ENCODE data around the gene FBXL19.
"Not testable (repeated sequence)": the region's sequence is repeated elsewhere in the genome, so short reads cannot be mapped to it uniquely, and the experiment has no call there.

The FBXL19 gene

GRCh38 chr16:30923554-30924075, at the start of gene FBXL19:
FBXL19 (plus strand) TSS chr16:30923572; CDS start chr16:30925755, 2,183 bp downstream.
- DNase-seq (ENCODE audit: low read depth), result no peak

- DNase-seq (ENCODE audit: low read depth), result no peak
These were observed 49.0 kb upstream of the FBXL19 start for GRCh38 chr16:30874244-30874820.

GRCh38 chr16:30874821-30875717, 48.3 kb upstream of the FBXL19 start:
- DNase-seq (ENCODE audit: low read depth), result peak; percentile 80

GRCh38 chr16:30875871-30876801, 47.2 kb upstream of the FBXL19 start:
- DNase-seq (ENCODE audit: low read depth), result no peak

- no peak for DNase-seq (ENCODE audit: low read depth)
These were observed 46.5 kb upstream of the FBXL19 start for GRCh38 chr16:30876867-30877266.

- no peak for DNase-seq (ENCODE audit: low read depth)
These were observed 40.7 kb upstream of the FBXL19 start for GRCh38 chr16:30882429-30883310.

- no peak for DNase-seq (ENCODE audit: low read depth)
These were observed 38.6 kb upstream of the FBXL19 start for GRCh38 chr16:30884760-30885159.

- no peak for DNase-seq (ENCODE audit: low read depth)
These were observed 38.2 kb upstream of the FBXL19 start for GRCh38 chr16:30885196-30885595.

GRCh38 chr16:30886145-30886544, 37.2 kb upstream of the FBXL19 start:
- no peak for DNase-seq (ENCODE audit: low read depth)

- DNase-seq (ENCODE audit: low read depth), result no peak
These were observed 35.4 kb upstream of the FBXL19 start for GRCh38 chr16:30887927-30888326.

- no peak for DNase-seq (ENCODE audit: low read depth)
These were observed 34.4 kb upstream of the FBXL19 start for GRCh38 chr16:30888856-30889499.

GRCh38 chr16:30889721-30890120, 33.7 kb upstream of the FBXL19 start:
- DNase-seq (ENCODE audit: low read depth), result no peak

GRCh38 chr16:30891043-30891823, 32.1 kb upstream of the FBXL19 start:
- not testable (repeated sequence) for DNase-seq (ENCODE audit: low read depth)

- DNase-seq (ENCODE audit: low read depth), result no peak
These were observed 30.5 kb upstream of the FBXL19 start for GRCh38 chr16:30892670-30893416.

- no peak for DNase-seq (ENCODE audit: low read depth)
These were observed 30.0 kb upstream of the FBXL19 start for GRCh38 chr16:30893417-30893743.

- peak; percentile 75 for DNase-seq (ENCODE audit: low read depth)
These were observed 29.4 kb upstream of the FBXL19 start, which contains the start of gene BCL7C for GRCh38 chr16:30893744-30894539. BCL7C (minus strand) TSS chr16:30894077; CDS start chr16:30893944, 133 bp downstream.

- no peak for DNase-seq (ENCODE audit: low read depth)
These were observed 28.6 kb upstream of the FBXL19 start for GRCh38 chr16:30894540-30895368.
